Activated CD4-positive, CD25-positive, alpha-beta regulatory T cell treated with anti-CD3 and anti-CD28 coated beads, Interleukin-2, amount 50 U/mL, for 24 hours (primary cell): Measurements from ENCODE around the gene SFSWAP.

Experiments
- ATAC-seq, 2 donors: fragments of 150-1000 bp; cut with Tn5 transposase; one replicate each; pipeline ENCODE4 v1.10.0; 2021; ENCODE audit warnings: mild to moderate bottlenecking in 1 of 2, moderate library complexity in 1 of 2

SFSWAP gene

GRCh38 chr12:131836714-131837397 is 126.0 kb downstream of the SFSWAP start:
- no peak for ATAC-seq

GRCh38 chr12:131840643-131841416 is 129.9 kb downstream of the SFSWAP start:
- no peak for ATAC-seq

DNA sequence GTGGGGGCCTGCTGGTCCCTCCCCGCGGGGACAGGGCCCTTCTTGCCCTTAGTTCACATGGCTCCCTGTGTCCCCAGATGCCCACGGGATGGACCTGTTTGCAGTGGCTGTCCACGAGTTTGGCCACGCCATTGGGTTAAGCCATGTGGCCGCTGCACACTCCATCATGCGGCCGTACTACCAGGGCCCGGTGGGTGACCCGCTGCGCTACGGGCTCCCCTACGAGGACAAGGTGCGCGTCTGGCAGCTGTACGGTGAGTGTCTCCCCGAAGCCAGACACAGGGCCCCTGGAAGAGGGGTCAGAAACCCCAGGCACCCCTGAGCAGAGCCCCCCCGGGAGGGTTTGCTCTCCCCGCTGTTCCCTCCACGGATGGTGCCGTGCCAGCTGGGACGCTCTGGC is 130.7 kb downstream of the SFSWAP start:
- no peak for ATAC-seq

- ATAC-seq: no peak
Measured at GRCh38 chr12:131842169-131842568, 131.3 kb downstream of the SFSWAP start.

DNA sequence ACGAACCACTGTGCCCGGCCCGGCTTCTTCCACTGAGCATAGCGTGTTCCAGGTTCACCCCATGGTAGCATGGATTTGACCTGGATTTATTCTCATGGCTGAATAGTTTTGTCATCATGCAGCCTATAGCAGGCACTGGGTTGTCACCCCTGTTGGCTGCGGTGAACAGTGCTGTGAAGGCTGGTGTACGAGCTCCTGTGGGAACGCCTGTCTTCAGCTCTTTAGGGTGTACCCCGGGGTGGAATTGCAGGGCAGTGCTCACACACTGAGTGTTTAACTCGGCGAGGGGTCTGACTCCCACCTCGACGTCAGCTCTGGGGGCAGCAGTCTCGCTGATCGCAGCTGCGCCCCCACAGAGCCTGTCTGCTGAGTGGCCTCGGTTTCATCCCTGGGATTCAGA is 132.6 kb downstream of the SFSWAP start:
- no peak for ATAC-seq

DNA sequence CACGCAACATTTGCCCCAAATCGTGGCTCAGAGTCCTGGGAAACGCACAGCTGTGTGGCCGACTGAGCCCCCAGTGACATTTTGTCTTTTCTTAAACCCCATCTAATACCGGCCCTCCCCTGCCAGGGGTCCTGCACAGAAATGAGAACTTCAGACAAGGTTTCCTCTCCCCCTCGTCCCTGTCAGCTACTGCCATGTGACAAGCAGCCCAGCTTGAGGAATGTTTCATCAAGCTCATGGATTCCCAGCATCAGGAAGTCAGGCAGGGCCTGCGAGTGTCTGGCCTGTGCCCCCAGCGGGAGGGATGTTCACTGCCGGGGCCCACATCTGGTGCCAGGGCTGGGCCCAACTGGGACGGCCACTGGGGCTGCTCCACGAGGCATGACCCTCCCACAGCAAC is 133.2 kb downstream of the SFSWAP start:
- ATAC-seq: no peak

DNA sequence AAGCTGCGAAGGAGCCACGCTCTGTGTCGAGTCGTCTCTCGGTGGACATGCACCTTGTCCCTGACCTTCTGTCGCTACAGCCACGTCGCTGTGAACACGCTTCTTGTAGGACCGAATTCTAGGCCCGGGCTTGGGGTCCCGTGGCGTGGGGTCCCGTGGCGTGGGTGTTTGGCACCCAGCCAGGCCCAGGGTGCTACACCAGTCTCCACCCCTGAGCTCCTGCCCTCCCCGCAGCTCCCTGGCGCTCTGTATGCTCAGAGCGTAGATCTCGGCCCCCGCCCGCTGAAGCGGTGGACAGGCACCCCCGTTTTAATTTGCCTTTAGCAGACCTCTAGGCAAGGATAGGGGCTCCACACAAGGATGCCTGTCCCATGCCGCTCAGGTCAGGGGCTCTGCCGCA is 133.8 kb downstream of the SFSWAP start:
- ATAC-seq: no peak

DNA sequence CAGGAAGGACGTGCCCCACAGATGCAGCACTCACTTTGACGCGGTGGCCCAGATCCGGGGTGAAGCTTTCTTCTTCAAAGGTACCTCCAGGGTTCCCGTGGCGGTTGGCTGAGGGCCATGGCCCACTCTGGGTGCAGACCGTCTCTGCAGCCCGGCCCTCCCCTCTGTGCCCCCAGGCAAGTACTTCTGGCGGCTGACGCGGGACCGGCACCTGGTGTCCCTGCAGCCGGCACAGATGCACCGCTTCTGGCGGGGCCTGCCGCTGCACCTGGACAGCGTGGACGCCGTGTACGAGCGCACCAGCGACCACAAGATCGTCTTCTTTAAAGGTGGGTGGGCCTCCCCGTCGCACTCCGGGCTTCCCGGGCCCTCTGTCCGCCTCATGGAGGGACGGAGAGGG is 134.2 kb downstream of the SFSWAP start:
- no peak for ATAC-seq

- no peak for ATAC-seq
Measured at GRCh38 chr12:131847456-131847855, 136.6 kb downstream of the SFSWAP start.

GRCh38 chr12:131848753-131849152 is 137.9 kb downstream of the SFSWAP start:
- ATAC-seq: no peak
